ENCODE data around the gene LSM4.

Gene LSM4

GRCh38 chr19:18308051-18308947 lies 14.6 kb downstream of the LSM4 start:
- Histone ChIP-seq H3K9me3 (ENCODE audit: control insufficient read depth, low read length) (no peaks in the 10 kb centered on the region), H3K4me1 (ENCODE audit: control insufficient read depth, insufficient read depth, low read length) (peaks cover 52% of the 10 kb centered on the region), H3K27me3 (ENCODE audit: control insufficient read depth, insufficient read depth, low read length) (no peaks in the 10 kb centered on the region), H3K36me3 (ENCODE audit: control insufficient read depth, insufficient read depth, low read length) (peaks cover 5% of the 10 kb centered on the region), H3K4me3 (ENCODE audit: low read length) (no peak overlapping the region), H3K9ac (ENCODE audit: low read length) (no peak overlapping the region)

- Histone ChIP-seq H3K36me3 (ENCODE audit: control insufficient read depth, insufficient read depth, low read length) (peaks cover 5% of the 10 kb centered on the region), H3K27me3 (ENCODE audit: control insufficient read depth, insufficient read depth, low read length) (no peaks in the 10 kb centered on the region), H3K4me1 (ENCODE audit: control insufficient read depth, insufficient read depth, low read length) (peaks cover 50% of the 10 kb centered on the region), H3K4me3 (ENCODE audit: low read length) (no peak overlapping the region), H3K9ac (ENCODE audit: low read length) (no peak overlapping the region), H3K9me3 (ENCODE audit: control insufficient read depth, low read length) (no peaks in the 10 kb centered on the region)
Observed at GRCh38 chr19:18307271-18307681, 15.6 kb downstream of the LSM4 start.

GRCh38 chr19:18306888-18307260 lies 16.0 kb downstream of the LSM4 start:
- H3K4me1 ChIP-seq (ENCODE audit: control insufficient read depth, insufficient read depth, low read length): peaks cover 47% of the 10 kb centered on the region
- no peak overlapping the region for H3K4me3 ChIP-seq (ENCODE audit: low read length)
- H3K9ac ChIP-seq (ENCODE audit: low read length): no peak overlapping the region
- H3K36me3 ChIP-seq (ENCODE audit: control insufficient read depth, insufficient read depth, low read length): peaks cover 5% of the 10 kb centered on the region
- no peaks in the 10 kb centered on the region for H3K9me3 ChIP-seq (ENCODE audit: control insufficient read depth, low read length)
- no peaks in the 10 kb centered on the region for H3K27me3 ChIP-seq (ENCODE audit: control insufficient read depth, insufficient read depth, low read length)

GRCh38 chr19:18306209-18306887 lies 16.5 kb downstream of the LSM4 start:
- peaks cover 5% of the 10 kb centered on the region for H3K36me3 ChIP-seq (ENCODE audit: control insufficient read depth, insufficient read depth, low read length)
- H3K4me3 ChIP-seq (ENCODE audit: low read length): no peak overlapping the region
- H3K9me3 ChIP-seq (ENCODE audit: control insufficient read depth, low read length): no peaks in the 10 kb centered on the region
- H3K4me1 ChIP-seq (ENCODE audit: control insufficient read depth, insufficient read depth, low read length): peaks cover 47% of the 10 kb centered on the region
- H3K27me3 ChIP-seq (ENCODE audit: control insufficient read depth, insufficient read depth, low read length): no peaks in the 10 kb centered on the region
- H3K9ac ChIP-seq (ENCODE audit: low read length): no peak overlapping the region

GRCh38 chr19:18304458-18305310 lies 18.2 kb downstream of the LSM4 start:
- peaks cover 42% of the 10 kb centered on the region for H3K4me1 ChIP-seq (ENCODE audit: control insufficient read depth, insufficient read depth, low read length)
- no peaks in the 10 kb centered on the region for H3K9me3 ChIP-seq (ENCODE audit: control insufficient read depth, low read length)
- H3K27me3 ChIP-seq (ENCODE audit: control insufficient read depth, insufficient read depth, low read length): no peaks in the 10 kb centered on the region
- peak overlapping the region; percentile 95 for H3K9ac ChIP-seq (ENCODE audit: low read length)
- H3K4me3 ChIP-seq (ENCODE audit: low read length): peak overlapping the region; percentile 45
- peaks cover 5% of the 10 kb centered on the region for H3K36me3 ChIP-seq (ENCODE audit: control insufficient read depth, insufficient read depth, low read length)

- Histone ChIP-seq H3K4me3 (ENCODE audit: low read length) (no peak overlapping the region), H3K27me3 (ENCODE audit: control insufficient read depth, insufficient read depth, low read length) (no peaks in the 10 kb centered on the region), H3K9ac (ENCODE audit: low read length) (peak overlapping the region; percentile 95), H3K4me1 (ENCODE audit: control insufficient read depth, insufficient read depth, low read length) (peaks cover 45% of the 10 kb centered on the region), H3K9me3 (ENCODE audit: control insufficient read depth, low read length) (no peaks in the 10 kb centered on the region), H3K36me3 (ENCODE audit: control insufficient read depth, insufficient read depth, low read length) (peaks cover 2% of the 10 kb centered on the region)
Observed at GRCh38 chr19:18304208-18304457, 18.7 kb downstream of the LSM4 start.

- no peak overlapping the region for H3K4me3 ChIP-seq (ENCODE audit: low read length)
- H3K36me3 ChIP-seq (ENCODE audit: control insufficient read depth, insufficient read depth, low read length): no peaks in the 10 kb centered on the region
- peak overlapping the region; percentile 32 for H3K9ac ChIP-seq (ENCODE audit: low read length)
- H3K4me1 ChIP-seq (ENCODE audit: control insufficient read depth, insufficient read depth, low read length): peaks cover 49% of the 10 kb centered on the region
- no peaks in the 10 kb centered on the region for H3K27me3 ChIP-seq (ENCODE audit: control insufficient read depth, insufficient read depth, low read length)
- H3K9me3 ChIP-seq (ENCODE audit: control insufficient read depth, low read length): no peaks in the 10 kb centered on the region
Observed at GRCh38 chr19:18301718-18302111, 21.2 kb downstream of the LSM4 start.

GRCh38 chr19:18300930-18301717 lies 21.8 kb downstream of the LSM4 start:
- Histone ChIP-seq H3K4me1 (ENCODE audit: control insufficient read depth, insufficient read depth, low read length) (peaks cover 49% of the 10 kb centered on the region), H3K36me3 (ENCODE audit: control insufficient read depth, insufficient read depth, low read length) (no peaks in the 10 kb centered on the region), H3K27me3 (ENCODE audit: control insufficient read depth, insufficient read depth, low read length) (no peaks in the 10 kb centered on the region), H3K9me3 (ENCODE audit: control insufficient read depth, low read length) (no peaks in the 10 kb centered on the region), H3K4me3 (ENCODE audit: low read length) (no peak overlapping the region), H3K9ac (ENCODE audit: low read length) (peak overlapping the region; percentile 6)

- H3K36me3 ChIP-seq (ENCODE audit: control insufficient read depth, insufficient read depth, low read length): no peaks in the 10 kb centered on the region
- H3K9me3 ChIP-seq (ENCODE audit: control insufficient read depth, low read length): no peaks in the 10 kb centered on the region
- peaks cover 37% of the 10 kb centered on the region for H3K4me1 ChIP-seq (ENCODE audit: control insufficient read depth, insufficient read depth, low read length)
- H3K4me3 ChIP-seq (ENCODE audit: low read length): no peak overlapping the region
- no peaks in the 10 kb centered on the region for H3K27me3 ChIP-seq (ENCODE audit: control insufficient read depth, insufficient read depth, low read length)
- no peak overlapping the region for H3K9ac ChIP-seq (ENCODE audit: low read length)
Observed at GRCh38 chr19:18299654-18300053, 23.2 kb downstream of the LSM4 start.

- H3K4me1 ChIP-seq (ENCODE audit: control insufficient read depth, insufficient read depth, low read length): peaks cover 26% of the 10 kb centered on the region
- H3K9me3 ChIP-seq (ENCODE audit: control insufficient read depth, low read length): no peaks in the 10 kb centered on the region
- H3K4me3 ChIP-seq (ENCODE audit: low read length): no peak overlapping the region
- H3K9ac ChIP-seq (ENCODE audit: low read length): no peak overlapping the region
- no peaks in the 10 kb centered on the region for H3K27me3 ChIP-seq (ENCODE audit: control insufficient read depth, insufficient read depth, low read length)
- H3K36me3 ChIP-seq (ENCODE audit: control insufficient read depth, insufficient read depth, low read length): no peaks in the 10 kb centered on the region
Observed at GRCh38 chr19:18298601-18299000, 24.3 kb downstream of the LSM4 start.

GRCh38 chr19:18297308-18297707 lies 25.6 kb downstream of the LSM4 start:
- Histone ChIP-seq H3K4me3 (ENCODE audit: low read length) (no peak overlapping the region), H3K9me3 (ENCODE audit: control insufficient read depth, low read length) (no peaks in the 10 kb centered on the region)

More at GRCh38 chr19:18297308-18297707, 25.6 kb downstream of the LSM4 start:
- peaks cover 34% of the 10 kb centered on the region for H3K4me1 ChIP-seq (ENCODE audit: control insufficient read depth, insufficient read depth, low read length)
- H3K36me3 ChIP-seq (ENCODE audit: control insufficient read depth, insufficient read depth, low read length): no peaks in the 10 kb centered on the region
- no peak overlapping the region for H3K9ac ChIP-seq (ENCODE audit: low read length)
- H3K27me3 ChIP-seq (ENCODE audit: control insufficient read depth, insufficient read depth, low read length): no peaks in the 10 kb centered on the region

Data from mucosa of stomach (tissue), 1 donor.